GM20000 (cell line): ENCODE measurements around the gene MORN1.

Experiments
- DNase-seq: peaks from one replicate; pipeline ENCODE4 v3.0.0; 2012; ENCODE audit warnings: low spot score
- CTCF ChIP-seq: IDR thresholded peaks from 2 replicates; pipeline ENCODE4 v1.5.1; 2012; ENCODE audit warnings: mild to moderate bottlenecking, control low read depth; ENCODE audit errors: extremely low read depth, missing control alignments

Gene MORN1

GRCh38 chr1:2306151-2306978, 85.0 kb downstream of the MORN1 start:
- DNase-seq: no peak
- TF ChIP-seq CTCF: no peak

DNA sequence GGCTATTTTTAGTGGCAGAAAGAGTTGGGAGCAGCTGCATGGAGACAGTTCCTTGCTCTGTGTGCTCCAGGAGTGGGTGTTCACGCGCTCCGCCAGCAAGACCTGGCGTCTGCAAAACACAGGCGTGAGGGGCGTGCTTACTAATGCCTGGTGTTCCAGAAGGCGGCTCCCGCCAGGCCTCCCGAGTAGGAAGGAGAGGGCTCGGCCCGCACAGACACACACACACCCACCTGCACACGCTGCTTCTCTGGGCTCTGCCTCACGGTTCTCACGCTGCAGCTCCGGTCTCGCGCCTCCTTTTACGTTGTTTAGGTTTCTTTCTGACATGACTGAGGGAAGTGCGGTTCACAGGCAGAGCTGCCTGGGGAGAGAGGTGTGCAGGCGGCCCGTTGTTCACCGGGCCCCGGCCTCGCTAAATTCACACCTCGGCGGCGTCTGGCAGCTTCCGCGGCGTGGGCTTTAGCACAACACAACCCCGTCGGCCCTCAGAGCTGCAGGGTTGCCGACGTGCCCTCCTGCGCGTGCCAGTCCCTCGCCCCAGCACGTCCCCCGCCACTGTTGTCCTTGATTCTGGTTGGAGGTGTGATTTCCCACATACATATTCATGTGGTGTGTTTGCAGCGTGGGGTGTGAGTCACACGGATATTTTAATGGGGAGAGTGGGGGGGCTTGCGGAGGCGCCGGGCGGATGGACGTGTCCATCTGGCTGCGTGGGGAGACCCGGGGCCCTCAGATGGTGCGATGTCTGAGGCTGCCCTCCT, 86.3 kb downstream of the MORN1 start:
- DNase-seq: no peak
- TF ChIP-seq CTCF: no peak

DNA sequence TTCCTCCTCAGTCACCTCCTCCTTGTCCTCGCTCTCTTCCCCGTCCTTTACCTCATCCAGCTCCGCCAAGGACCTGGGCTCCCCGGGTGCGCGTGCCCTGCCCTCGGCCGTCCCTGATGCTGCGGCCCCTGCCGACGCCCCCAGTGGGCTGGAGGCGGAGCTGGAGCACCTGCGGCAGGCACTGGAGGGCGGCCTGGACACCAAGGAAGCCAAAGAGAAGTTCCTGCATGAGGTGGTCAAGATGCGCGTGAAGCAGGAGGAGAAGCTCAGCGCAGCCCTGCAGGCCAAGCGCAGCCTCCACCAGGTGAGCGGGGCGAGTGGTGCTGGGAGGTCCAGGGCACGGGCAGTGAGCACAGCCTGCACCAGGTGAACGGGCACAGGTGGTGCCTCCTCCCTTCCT, 87.1 kb downstream of the MORN1 start:
- no peak for DNase-seq
- no peak for TF ChIP-seq CTCF

DNA sequence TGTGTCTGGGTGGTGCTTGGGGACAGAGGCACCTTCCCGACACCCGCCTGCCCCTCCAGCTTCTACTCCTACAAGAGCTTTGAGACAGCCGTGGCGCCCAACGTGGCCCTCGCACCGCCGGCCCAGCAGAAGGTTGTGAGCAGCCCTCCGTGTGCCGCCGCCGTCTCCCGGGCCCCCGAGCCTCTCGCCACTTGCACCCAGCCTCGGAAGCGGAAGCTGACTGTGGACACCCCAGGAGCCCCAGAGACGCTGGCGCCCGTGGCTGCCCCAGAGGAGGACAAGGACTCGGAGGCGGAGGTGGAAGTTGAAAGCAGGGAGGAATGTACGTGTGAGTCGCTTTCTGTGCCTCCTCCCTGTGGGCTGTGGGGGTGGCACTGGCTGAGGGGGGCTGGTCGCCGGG, 87.6 kb downstream of the MORN1 start:
- no peak for TF ChIP-seq CTCF
- DNase-seq: no peak

- TF ChIP-seq CTCF: no peak
- no peak for DNase-seq
These were observed 88.2 kb downstream of the MORN1 start for GRCh38 chr1:2303016-2303775.

GRCh38 chr1:2302292-2302925, 88.9 kb downstream of the MORN1 start:
- TF ChIP-seq CTCF: no peak
- no peak for DNase-seq
